PC-3 (cell line): ENCODE measurements around the gene STX7. TPM values are rescaled to one million over a fixed set of nuclear protein-coding genes. Genes with fewer than 3 reads are reported as not detected.

ENCODE experiments used
- ATAC-seq: fragments of 200-7000 bp; cut with Tn5 transposase; 2 replicates; pipeline ENCODE4 v1.9.1; 2020; ENCODE audit warnings: mild to moderate bottlenecking, moderate library complexity
- BruUV-seq: library from RNA; stranded (reverse); fragments of 400-500 nt; replicated peaks from 2 replicates; lab custom pipeline; 2021; lab: Mats Ljungman, UMichigan
- CTCF ChIA-PET: fragments of 300-600 bp; sonication (Branson Sonifier 250); formaldehyde crosslinking; loops from one replicate; lab custom pipeline; 2022; ENCODE audit warnings: antibody characterized with exemption; lab: Charles Lee
- POLR2A ChIA-PET: fragments of 300-600 bp; sonication (Branson Sonifier 250); formaldehyde crosslinking; loops from one replicate; lab custom pipeline; 2022; ENCODE audit warnings: antibody characterized with exemption; ENCODE audit not compliant: unreplicated experiment; lab: Charles Lee
- DNase-seq: peaks from one replicate; pipeline ENCODE4 v3.0.0-alpha.2; 2015
- H2AFZ ChIP-seq: fragments of 300-600 bp; sonication (generic); 2 replicates; pipeline ENCODE4 v1.6.0; 2016; ENCODE audit warnings: antibody characterized with exemption, low read length
- H3F3A ChIP-seq: fragments of 300-600 bp; sonication (generic); one replicate; pipeline ENCODE4 v1.6.0; 2017; ENCODE audit warnings: antibody characterized with exemption, low read length, control low read depth, mild to moderate bottlenecking; ENCODE audit not compliant: unreplicated experiment
- H3K27ac ChIP-seq: fragments of 300-600 bp; sonication (generic); 2 replicates; pipeline ENCODE4 v1.5.1; 2016; ENCODE audit warnings: mild to moderate bottlenecking, low read length
- H3K27me3 ChIP-seq: fragments of 300-600 bp; sonication (generic); 2 replicates; pipeline ENCODE4 v1.6.1; 2016; ENCODE audit warnings: low read length, mixed read lengths
- H3K36me3 ChIP-seq: fragments of 300-600 bp; sonication (generic); 2 replicates; pipeline ENCODE4 v1.6.1; 2016; ENCODE audit warnings: low read depth, mixed run types, low read length, mixed read lengths
- H3K4me1 ChIP-seq: fragments of 300-600 bp; sonication (generic); 2 replicates; pipeline ENCODE4 v1.5.1; 2016; ENCODE audit warnings: low read length; ENCODE audit not compliant: insufficient read depth
- H3K4me2 ChIP-seq: fragments of 300-600 bp; sonication (generic); 2 replicates; pipeline ENCODE4 v1.6.0; 2016; ENCODE audit warnings: low read length
- H3K4me3 ChIP-seq: fragments of 300-600 bp; sonication (generic); 2 replicates; pipeline ENCODE4 v1.5.1; 2016; ENCODE audit warnings: mild to moderate bottlenecking, low read length, mixed read lengths
- H3K79me2 ChIP-seq: fragments of 300-600 bp; sonication (generic); 2 replicates; pipeline ENCODE4 v1.6.1; 2017; ENCODE audit warnings: low read length, mixed read lengths
- H3K9ac ChIP-seq: fragments of 300-600 bp; sonication (generic); 2 replicates; pipeline ENCODE4 v1.6.0; 2016; ENCODE audit warnings: mild to moderate bottlenecking, low read length
- H3K9me2 ChIP-seq: fragments of 300-600 bp; sonication (generic); replicated peaks from 2 replicates; pipeline ENCODE4 v1.6.1; 2016; ENCODE audit warnings: mixed run types, low read length, mixed read lengths
- H3K9me3 ChIP-seq: fragments of 300-600 bp; sonication (generic); 2 replicates; pipeline ENCODE4 v1.6.1; 2016; ENCODE audit warnings: low read length, mixed read lengths
- H4K20me1 ChIP-seq: fragments of 300-600 bp; sonication (generic); 2 replicates; pipeline ENCODE4 v1.6.1; 2016; ENCODE audit warnings: low read length, mixed read lengths
- CTCF ChIP-seq: fragments of 300-600 bp; sonication (generic); conservative IDR thresholded peaks from 2 replicates; pipeline ENCODE4 v1.5.1; 2017; ENCODE audit warnings: antibody characterized with exemption, low read depth, mild to moderate bottlenecking, low read length
- EZH2 ChIP-seq: fragments of 300-600 bp; sonication (generic); IDR thresholded peaks from one replicate; pipeline ENCODE4 v1.6.1; 2017; ENCODE audit warnings: antibody characterized with exemption, mild to moderate bottlenecking, low read length; ENCODE audit not compliant: unreplicated experiment
- EZH2phosphoT487 ChIP-seq: fragments of 300-600 bp; sonication (generic); IDR thresholded peaks from 2 replicates; pipeline ENCODE4 v1.6.1; 2018; ENCODE audit warnings: mild to moderate bottlenecking, antibody characterized with exemption, low read length, borderline replicate concordance
- intact Hi-C: fragments of 100-400 bp; cut with micrococcal nuclease; formaldehyde crosslinking; loops from 2 replicates; pipeline ENCODE4 v1.9.0; 2023
- total RNA-seq: library from RNA; depleted of rRNA; stranded (reverse); fragments of >200 nt; gene quantifications from 2 replicates; pipeline ENCODE4 v1.2.3, GENCODE V29; 2014

The STX7 gene
- total RNA-seq, 1 experiment from 2014 or later, result 27.4 TPM

GRCh38 chr6:132418235-132418965 lies 94.5 kb downstream of the STX7 start:
- no peaks in the 10 kb centered on the region for H3F3A ChIP-seq
- no peak overlapping the region for H3K9ac ChIP-seq
- ATAC-seq (no peak), DNase-seq (no peak)
- TF ChIP-seq EZH2, result no peak
- TF ChIP-seq CTCF, result no peak
- TF ChIP-seq EZH2phosphoT487, result no peak
- H3K4me1 ChIP-seq, result no peaks in the 10 kb centered on the region
- ChIA-PET POLR2A (no interaction called here), CTCF (no interaction called here)
- no peak overlapping the region for H3K4me3 ChIP-seq
- no TSS peak for BruUV-seq
- H3K9me3 ChIP-seq, result no peaks in the 10 kb centered on the region
- H3K27ac ChIP-seq, result no peak overlapping the region
- intact Hi-C loops, result no loop called here
- no peaks in the 10 kb centered on the region for H3K36me3 ChIP-seq
- no peak overlapping the region for H2AFZ ChIP-seq
- no peaks in the 10 kb centered on the region for H3K79me2 ChIP-seq
- H3K27me3 ChIP-seq, result no peaks in the 10 kb centered on the region
- no peak overlapping the region for H3K4me2 ChIP-seq
- no peaks in the 10 kb centered on the region for H4K20me1 ChIP-seq
- no peaks in the 10 kb centered on the region for H3K9me2 ChIP-seq

DNA sequence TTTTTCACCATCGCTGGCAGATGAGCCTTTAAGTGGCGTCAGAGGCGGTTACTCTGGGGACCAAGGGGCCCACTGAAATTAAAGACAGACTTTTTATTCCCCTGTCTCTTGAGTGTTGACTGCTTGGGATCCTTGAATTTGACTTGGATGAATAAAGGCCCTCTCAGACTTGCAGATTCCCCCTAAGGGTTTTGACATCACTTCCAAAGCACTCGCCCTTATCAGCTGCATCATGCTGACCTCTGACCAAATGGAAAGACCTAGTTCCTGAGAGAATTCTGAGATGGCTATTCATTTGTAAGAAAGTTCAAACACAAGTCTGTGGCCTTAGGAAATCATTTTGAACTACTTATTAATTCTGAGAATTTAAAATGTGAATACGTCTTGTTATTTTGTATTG lies 98.2 kb downstream of the STX7 start:
- Histone ChIP-seq H3K9ac (no peak overlapping the region), H3K4me3 (no peak overlapping the region), H3F3A (no peaks in the 10 kb centered on the region), H3K36me3 (no peaks in the 10 kb centered on the region), H3K4me2 (no peak overlapping the region), H3K27me3 (no peaks in the 10 kb centered on the region), H2AFZ (no peak overlapping the region), H3K9me3 (no peaks in the 10 kb centered on the region), H4K20me1 (no peaks in the 10 kb centered on the region), H3K27ac (no peak overlapping the region), H3K9me2 (no peaks in the 10 kb centered on the region), H3K4me1 (no peaks in the 10 kb centered on the region), H3K79me2 (no peaks in the 10 kb centered on the region)
- BruUV-seq, result no TSS peak
- no peak for TF ChIP-seq EZH2
- TF ChIP-seq CTCF, result no peak
- no peak for TF ChIP-seq EZH2phosphoT487
- ChIA-PET CTCF (no interaction called here), POLR2A (interaction anchor here (0.6 kb wide), 1 partner anchor 81 kb away, joined by 5 read pairs; no protein-coding TSS in a partner anchor)
- DNase-seq (no peak), ATAC-seq (no peak)
- intact Hi-C loops, result no loop called here

DNA sequence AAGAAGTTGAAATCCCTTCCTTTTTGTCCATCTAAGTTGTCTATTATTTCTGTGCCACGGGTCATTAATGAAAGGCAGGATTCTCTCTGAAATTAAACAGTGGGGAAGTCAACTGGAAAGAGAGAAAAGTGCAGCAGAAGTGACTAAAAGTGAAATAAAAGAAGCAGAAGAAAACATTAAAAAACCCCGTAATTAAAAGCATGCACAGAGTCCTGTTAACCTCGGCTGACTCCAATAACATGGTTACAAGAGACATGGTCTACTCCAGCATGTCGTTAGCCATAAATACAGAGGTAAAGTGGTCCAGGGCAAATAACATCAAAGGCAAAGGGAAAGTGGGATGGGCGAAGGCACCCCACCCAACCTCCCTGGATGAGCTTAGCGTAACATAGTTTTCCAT lies 98.6 kb downstream of the STX7 start:
- ChIA-PET POLR2A (no interaction called here), CTCF (no interaction called here)
- Histone ChIP-seq H3K9ac (no peak overlapping the region), H3K4me3 (no peak overlapping the region), H3K4me1 (no peaks in the 10 kb centered on the region), H3K79me2 (no peaks in the 10 kb centered on the region), H3K4me2 (no peak overlapping the region), H3K9me3 (no peaks in the 10 kb centered on the region), H3K27me3 (no peaks in the 10 kb centered on the region), H4K20me1 (no peaks in the 10 kb centered on the region), H3K9me2 (no peaks in the 10 kb centered on the region), H3K27ac (no peak overlapping the region), H3F3A (no peaks in the 10 kb centered on the region), H3K36me3 (no peaks in the 10 kb centered on the region), H2AFZ (no peak overlapping the region)
- intact Hi-C loops, result no loop called here
- TF ChIP-seq EZH2phosphoT487 (no peak), EZH2 (no peak), CTCF (no peak)
- no TSS peak for BruUV-seq
- DNase-seq (no peak), ATAC-seq (no peak)
